H9 (cell line): ENCODE data around the gene CDC20. TPM values are rescaled to one million over a fixed set of nuclear protein-coding genes. Genes with fewer than 3 reads are reported as not detected.

Source experiments
- DNase-seq: peaks from one replicate; pipeline ENCODE4 v3.0.0-alpha.2; 2017
- H2AFZ ChIP-seq: one replicate; pipeline ENCODE4 v1.6.1; 2013; ENCODE audit warnings: mild to moderate bottlenecking, low read length, control low read depth, moderate library complexity
- H2AK5ac ChIP-seq: 2 replicates; pipeline ENCODE4 v1.6.1; 2013; ENCODE audit warnings: low read length, control low read depth, mixed read lengths; ENCODE audit not compliant: insufficient read length
- H2BK120ac ChIP-seq: one replicate; pipeline ENCODE4 v1.6.1; 2013; ENCODE audit warnings: low read depth, mild to moderate bottlenecking, low read length, control low read depth, inconsistent platforms; ENCODE audit not compliant: poor library complexity, severe bottlenecking
- H2BK12ac ChIP-seq: 2 replicates; pipeline ENCODE4 v1.6.1; 2013; ENCODE audit warnings: low read length, control low read depth, mixed read lengths, low read depth; ENCODE audit not compliant: insufficient read length
- H2BK15ac ChIP-seq: 2 replicates; pipeline ENCODE4 v1.6.1; 2013; ENCODE audit warnings: low read depth, low read length, control low read depth
- H2BK20ac ChIP-seq: one replicate; pipeline ENCODE4 v1.6.1; 2013; ENCODE audit warnings: low read depth, mild to moderate bottlenecking, low read length, control low read depth, inconsistent platforms; ENCODE audit not compliant: poor library complexity, severe bottlenecking
- H2BK5ac ChIP-seq: 2 replicates; pipeline ENCODE4 v1.6.1; 2013; ENCODE audit warnings: low read length, control low read depth, mixed read lengths; ENCODE audit not compliant: insufficient read length
- H3K14ac ChIP-seq: 2 replicates; pipeline ENCODE4 v1.6.1; 2013; ENCODE audit warnings: low read length, control low read depth; ENCODE audit not compliant: insufficient read depth
- H3K18ac ChIP-seq: 2 replicates; pipeline ENCODE4 v1.6.1; 2013; ENCODE audit warnings: low read depth, mild to moderate bottlenecking, mixed read lengths, low read length, control low read depth; ENCODE audit not compliant: insufficient read length
- H3K23ac ChIP-seq: 2 replicates; pipeline ENCODE4 v1.6.1; 2013; ENCODE audit warnings: low read length, control low read depth, mixed read lengths, low read depth; ENCODE audit not compliant: insufficient read length
- H3K23me2 ChIP-seq: 2 replicates; pipeline ENCODE4 v1.6.1; 2013; ENCODE audit warnings: low read depth, mild to moderate bottlenecking, mixed read lengths, low read length, control low read depth; ENCODE audit not compliant: insufficient read length, poor library complexity, severe bottlenecking
- H3K27ac ChIP-seq: 2 replicates; pipeline ENCODE4 v1.5.1; 2013; ENCODE audit warnings: low read length, control low read depth, mixed read lengths, low read depth; ENCODE audit not compliant: insufficient read length
- H3K27me3 ChIP-seq: 2 replicates; pipeline ENCODE4 v1.6.1; 2013; ENCODE audit warnings: low read length, control low read depth, inconsistent platforms; ENCODE audit not compliant: insufficient read depth
- H3K4ac ChIP-seq: 2 replicates; pipeline ENCODE4 v1.6.1; 2013; ENCODE audit warnings: low read depth, mild to moderate bottlenecking, control low read depth, inconsistent platforms, low read length, moderate library complexity
- H3K4me1 ChIP-seq: 2 replicates; pipeline ENCODE4 v1.6.1; 2013; ENCODE audit warnings: low read length, control low read depth, inconsistent platforms; ENCODE audit not compliant: insufficient read depth
- H3K4me2 ChIP-seq: 2 replicates; pipeline ENCODE4 v1.6.1; 2013; ENCODE audit warnings: low read length, control low read depth, mixed read lengths; ENCODE audit not compliant: insufficient read length, insufficient read depth
- H3K56ac ChIP-seq: 2 replicates; pipeline ENCODE4 v1.6.1; 2013; ENCODE audit warnings: low read depth, mild to moderate bottlenecking, mixed read lengths, low read length, control low read depth; ENCODE audit not compliant: insufficient read length
- H3K79me1 ChIP-seq: 2 replicates; pipeline ENCODE4 v1.6.1; 2013; ENCODE audit warnings: low read depth, mild to moderate bottlenecking, moderate library complexity, low read length, control low read depth, inconsistent platforms; ENCODE audit not compliant: insufficient read depth, poor library complexity, severe bottlenecking
- H3K79me2 ChIP-seq: 2 replicates; pipeline ENCODE4 v1.6.1; 2013; ENCODE audit warnings: low read length, control low read depth, inconsistent platforms; ENCODE audit not compliant: insufficient read depth
- H3K9ac ChIP-seq: 2 replicates; pipeline ENCODE4 v1.6.1; 2013; ENCODE audit warnings: low read length, control low read depth, mixed read lengths; ENCODE audit not compliant: insufficient read length; ENCODE audit errors: extremely low read depth
- H3K9me3 ChIP-seq: one replicate; pipeline ENCODE4 v1.6.1; 2013; ENCODE audit warnings: low read depth, low read length, inconsistent platforms; ENCODE audit not compliant: control insufficient read depth
- H3T11ph ChIP-seq: one replicate; pipeline ENCODE4 v1.6.1; 2013; ENCODE audit warnings: mild to moderate bottlenecking, low read length, control low read depth, inconsistent platforms
- H4K20me1 ChIP-seq: one replicate; pipeline ENCODE4 v1.6.1; 2013; ENCODE audit not compliant: control insufficient read depth, insufficient read length, insufficient read depth
- H4K5ac ChIP-seq: 2 replicates; pipeline ENCODE4 v1.6.1; 2013; ENCODE audit warnings: low read depth, mild to moderate bottlenecking, mixed read lengths, low read length, control low read depth; ENCODE audit not compliant: insufficient read length
- H4K8ac ChIP-seq: replicated peaks from 2 replicates; pipeline ENCODE4 v1.6.1; 2013; ENCODE audit warnings: low read length, control low read depth, mixed read lengths, low read depth; ENCODE audit not compliant: insufficient read length
- H4K91ac ChIP-seq: 2 replicates; pipeline ENCODE4 v1.6.1; 2013; ENCODE audit warnings: low read depth, mild to moderate bottlenecking, moderate library complexity, mixed read lengths, low read length, control low read depth; ENCODE audit not compliant: insufficient read length
- H3K27ac Mint-ChIP-seq, 3 experiments: 2 replicates in 2 of 3; 3 replicates in 1 of 3; pipeline ENCODE4 v1.8.0; 2020 to 2021; ENCODE audit warnings: mixed read lengths in 3 of 3, mild to moderate bottlenecking in 1 of 3, moderate library complexity in 1 of 3
- H3K27me3 Mint-ChIP-seq: 2 replicates; pipeline ENCODE4 v1.8.0; 2021; ENCODE audit warnings: low read depth, mild to moderate bottlenecking, moderate library complexity, mixed read lengths
- H3K36me3 Mint-ChIP-seq, 3 experiments: 2 replicates in 2 of 3; 3 replicates in 1 of 3; pipeline ENCODE4 v1.8.0; 2020 to 2021; ENCODE audit warnings: low read depth in 3 of 3, mixed read lengths in 3 of 3; ENCODE audit not compliant: insufficient read depth in 1 of 3
- H3K4me1 Mint-ChIP-seq, 2 experiments: 2 replicates each; pipeline ENCODE4 v1.8.0; 2020; ENCODE audit warnings: mixed read lengths in 2 of 2
- H3K4me3 Mint-ChIP-seq, 2 experiments: 2 replicates in 1 of 2; 3 replicates in 1 of 2; pipeline ENCODE4 v1.8.0; 2020 to 2021; ENCODE audit warnings: mild to moderate bottlenecking in 2 of 2, mixed read lengths in 2 of 2, moderate library complexity in 1 of 2
- H3K9me3 Mint-ChIP-seq, 2 experiments: 2 replicates in 1 of 2; 3 replicates in 1 of 2; pipeline ENCODE4 v1.8.0; 2020; ENCODE audit warnings: mild to moderate bottlenecking in 2 of 2, mixed read lengths in 2 of 2, moderate library complexity in 1 of 2
- CTCF ChIP-seq: fragments of 200-600 bp; sonication (generic); conservative IDR thresholded peaks from 3 replicates; pipeline ENCODE4 v1.8.0; 2021; ENCODE audit warnings: antibody characterized with exemption, mild to moderate bottlenecking
- whole genome bisulfite sequencing: extraction: QIAGEN DNeasy Blood & Tissue Kit; methylation state at CpG from one replicate; pipeline ENCODE4 v1.1.7; 2013; ENCODE audit warnings: missing lambda C conversion rate, low lambda C conversion rate, mixed read lengths; ENCODE audit not compliant: insufficient read length; ENCODE audit errors: extremely low coverage; 5-methylcytosine and 5-hydroxymethylcytosine counted together
- total RNA-seq: library from RNA; stranded (reverse); gene quantifications from 2 replicates; pipeline ENCODE4 v1.2.1, GENCODE V29; 2021

Gene CDC20
- total RNA-seq, 1 experiment from 2014 or later = 246 TPM

GRCh38 chr1:43358121-43358745 is 548 bp upstream of the CDC20 start:
- TF ChIP-seq CTCF = peak; percentile 74
- no peak overlapping the region for H2AFZ ChIP-seq
- peak overlapping the region; percentile 8 for H3K27ac ChIP-seq
- H2AK5ac ChIP-seq = no peak overlapping the region
- H2BK5ac ChIP-seq = peak overlapping the region; percentile 4
- no peak overlapping the region for H2BK20ac ChIP-seq
- no peaks in the 10 kb centered on the region; a peak in 2 of 5 replicates for H3K9me3 Mint-ChIP-seq
- peak overlapping the region; percentile 99 for H3K27ac Mint-ChIP-seq
- no peak overlapping the region for H3K56ac ChIP-seq
- peaks cover 5% of the 10 kb centered on the region for H3K23me2 ChIP-seq
- H4K5ac ChIP-seq = no peak overlapping the region
- H3K79me2 ChIP-seq = peaks cover 15% of the 10 kb centered on the region; the same call in 1 of the 2 replicates
- peak overlapping the region; percentile 81 for H3K18ac ChIP-seq
- no peak overlapping the region for H2BK120ac ChIP-seq
- H3K9ac ChIP-seq = peak overlapping the region; percentile 86
- H3K4me1 Mint-ChIP-seq = peaks cover 29 to 30% of the 10 kb centered on the region in 2 experiments
- no peak overlapping the region for H2BK12ac ChIP-seq
- peak overlapping the region; percentile 70 for H3K4me2 ChIP-seq
- H3K36me3 Mint-ChIP-seq = peaks cover 36 to 50% (median 39%) of the 10 kb centered on the region in 3 experiments
- H3K4ac ChIP-seq = no peak overlapping the region
- H3T11ph ChIP-seq = no peak overlapping the region
- H4K8ac ChIP-seq = no peak overlapping the region
- H4K20me1 ChIP-seq = no peaks in the 10 kb centered on the region
- no peak overlapping the region for H2BK15ac ChIP-seq
- H3K27me3 ChIP-seq = no peaks in the 10 kb centered on the region
- peak overlapping the region; percentile 91 to 92 for H3K4me3 Mint-ChIP-seq
- peak overlapping the region; percentile 89 for H3K14ac ChIP-seq
- no peaks in the 10 kb centered on the region; the same call in 1 of the 2 replicates for H3K27me3 Mint-ChIP-seq
- no peaks in the 10 kb centered on the region for H3K9me3 ChIP-seq
- WGBS = no CpG with 5 or more reads among the region's 33 CpGs
- H3K23ac ChIP-seq = no peak overlapping the region
- peak; percentile 58 for DNase-seq
- peaks cover 6% of the 10 kb centered on the region; the same call in 1 of the 2 replicates for H3K4me1 ChIP-seq
- H3K79me1 ChIP-seq = peaks cover 14% of the 10 kb centered on the region
- H4K91ac ChIP-seq = no peak overlapping the region
